H1 (cell line): ENCODE results near the gene CEP78. TPM values are rescaled to one million over a fixed set of nuclear protein-coding genes. Genes with fewer than 3 reads are reported as not detected.

ENCODE experiments used
- CTCF ChIA-PET: fragments of 300-600 bp; sonication (Branson Sonifier 250); formaldehyde crosslinking; loops from one replicate; lab custom pipeline; 2021; ENCODE audit not compliant: partially characterized antibody; lab: Charles Lee
- POLR2A ChIA-PET: fragments of 300-600 bp; sonication (Branson Sonifier 250); formaldehyde crosslinking; loops from one replicate; lab custom pipeline; 2021; ENCODE audit warnings: inconsistent platforms; ENCODE audit not compliant: partially characterized antibody; lab: Charles Lee
- DNase-seq, 2 experiments: peaks; one replicate each; pipeline versions ENCODE4 v3.0.0 to v3.0.0-alpha.2; 2010 to 2022; ENCODE audit warnings: low spot score in 2 of 2, low read depth in 1 of 2, mixed read lengths in 1 of 2
- FAIRE-seq: peaks from 2 replicates; lab custom pipeline; 2011; peaks lifted over from hg19 to GRCh38; lab: Jason Lieb, UNC
- H2AFZ ChIP-seq: 2 replicates; pipeline ENCODE4 v1.8.1; 2012; ENCODE audit warnings: low read length, inconsistent platforms
- H2AK5ac ChIP-seq: 2 replicates; pipeline ENCODE4 v1.6.1; 2013; ENCODE audit warnings: low read depth, low read length
- H2BK120ac ChIP-seq: replicated peaks from 2 replicates; pipeline ENCODE3; 2013; ENCODE audit warnings: low read depth, low read length, inconsistent platforms
- H2BK12ac ChIP-seq: 2 replicates; pipeline ENCODE4 v1.6.1; 2013; ENCODE audit warnings: low read depth, low read length
- H2BK15ac ChIP-seq: 2 replicates; pipeline ENCODE4 v1.6.1; 2013; ENCODE audit warnings: low read length
- H2BK20ac ChIP-seq: 2 replicates; pipeline ENCODE4 v1.6.1; 2013; ENCODE audit warnings: low read length
- H2BK5ac ChIP-seq: 2 replicates; pipeline ENCODE4 v1.6.1; 2013; ENCODE audit warnings: low read depth, low read length
- H3K14ac ChIP-seq: 2 replicates; pipeline ENCODE4 v1.6.1; 2013; ENCODE audit warnings: inconsistent platforms; ENCODE audit not compliant: insufficient read length
- H3K18ac ChIP-seq: 2 replicates; pipeline ENCODE4 v1.6.1; 2013; ENCODE audit warnings: low read length; ENCODE audit errors: extremely low read depth
- H3K23ac ChIP-seq: 2 replicates; pipeline ENCODE4 v1.6.1; 2013; ENCODE audit warnings: inconsistent platforms; ENCODE audit not compliant: insufficient read length
- H3K23me2 ChIP-seq: 2 replicates; pipeline ENCODE4 v1.6.1; 2013; ENCODE audit warnings: low read depth, low read length
- H3K27ac ChIP-seq: 2 replicates; pipeline ENCODE4 v1.6.1; 2011; ENCODE audit warnings: low read depth, low read length, inconsistent platforms
- H3K27me3 ChIP-seq, 4 experiments: replicated peaks in 1 of 4; 1 replicate in 1 of 4; 2 replicates in 3 of 4; pipeline versions ENCODE4 v1.6.1 to v1.8.1; 2011 to 2013; ENCODE audit warnings: low read length in 3 of 4, mild to moderate bottlenecking in 3 of 4, inconsistent platforms in 2 of 4, mixed read lengths in 2 of 4, moderate library complexity in 1 of 4; ENCODE audit not compliant: control insufficient read depth in 3 of 4, insufficient read depth in 3 of 4; ENCODE audit errors: extremely low read depth in 1 of 4
- H3K36me3 ChIP-seq, 4 experiments: 2 replicates each; pipeline versions ENCODE4 v1.6.1 to v1.8.1; 2011 to 2013; ENCODE audit warnings: mild to moderate bottlenecking in 4 of 4, low read length in 3 of 4, moderate library complexity in 2 of 4, control low read depth in 1 of 4, inconsistent platforms in 1 of 4; ENCODE audit not compliant: insufficient read depth in 4 of 4, control insufficient read depth in 2 of 4
- H3K4ac ChIP-seq: replicated peaks from 2 replicates; pipeline ENCODE3; 2013; ENCODE audit warnings: low read length, low read depth, mixed read lengths, inconsistent platforms; ENCODE audit not compliant: insufficient read length
- H3K4me1 ChIP-seq, 4 experiments: replicated peaks in 1 of 4; 1 replicate in 1 of 4; 2 replicates in 3 of 4; pipeline versions ENCODE4 v1.6.1 to v1.8.1; 2011 to 2013; ENCODE audit warnings: low read length in 3 of 4, inconsistent platforms in 2 of 4, mixed read lengths in 1 of 4; ENCODE audit not compliant: insufficient read depth in 4 of 4, control insufficient read depth in 3 of 4
- H3K4me2 ChIP-seq, 2 experiments: 2 replicates each; pipeline versions ENCODE4 v1.6.1 to v1.8.1; 2011 to 2013; ENCODE audit warnings: low read depth in 2 of 2, low read length in 2 of 2, control low read depth in 1 of 2, inconsistent platforms in 1 of 2, mild to moderate bottlenecking in 1 of 2; ENCODE audit not compliant: insufficient read depth in 1 of 2
- H3K4me3 ChIP-seq, 4 experiments: fragments of 200-600, 300-600 bp in 1 of 4; sonication (generic), shearing (Covaris generic), sonication (Bioruptor Twin) in 1 of 4; 2 replicates each; pipeline versions ENCODE4 v1.5.1 to v1.8.1; 2011 to 2016; ENCODE audit warnings: low read length in 4 of 4, low read depth in 3 of 4, control low read depth in 2 of 4, inconsistent platforms in 2 of 4, mild to moderate bottlenecking in 2 of 4, mixed read lengths in 1 of 4, moderate library complexity in 1 of 4; ENCODE audit not compliant: insufficient read depth in 2 of 4; ENCODE audit errors: extremely low read depth in 1 of 4
- H3K56ac ChIP-seq: replicated peaks from 2 replicates; pipeline ENCODE3; 2013; ENCODE audit warnings: low read depth, mild to moderate bottlenecking, mixed read lengths, low read length, inconsistent platforms; ENCODE audit not compliant: insufficient read length
- H3K79me1 ChIP-seq: 2 replicates; pipeline ENCODE4 v1.6.1; 2013; ENCODE audit warnings: low read depth, low read length, control low read depth
- H3K79me2 ChIP-seq, 2 experiments: 2 replicates each; pipeline versions ENCODE4 v1.6.1 to v1.8.1; 2012 to 2013; ENCODE audit warnings: low read length in 2 of 2, mild to moderate bottlenecking in 2 of 2, inconsistent platforms in 1 of 2; ENCODE audit not compliant: insufficient read depth in 2 of 2, control insufficient read depth in 1 of 2
- H3K9ac ChIP-seq, 4 experiments: replicated peaks in 1 of 4; 1 replicate in 1 of 4; 2 replicates in 3 of 4; pipeline versions ENCODE4 v1.6.1 to v1.8.1; 2011 to 2013; ENCODE audit warnings: low read depth in 3 of 4, low read length in 3 of 4, control low read depth in 2 of 4, mild to moderate bottlenecking in 2 of 4, moderate library complexity in 2 of 4, inconsistent platforms in 1 of 4; ENCODE audit errors: extremely low read depth in 1 of 4
- H3K9me3 ChIP-seq, 2 experiments: 2 replicates each; pipeline versions ENCODE4 v1.6.1 to v1.8.1; 2012 to 2013; ENCODE audit warnings: mild to moderate bottlenecking in 2 of 2, moderate library complexity in 2 of 2, control low read depth in 1 of 2, inconsistent platforms in 1 of 2, low read depth in 1 of 2, low read length in 1 of 2, mixed read lengths in 1 of 2; ENCODE audit not compliant: insufficient read depth in 2 of 2
- H4K20me1 ChIP-seq, 2 experiments: replicated peaks in 1 of 2; 2 replicates each; pipeline versions ENCODE3 to v1.8.1; 2011 to 2013; ENCODE audit warnings: inconsistent platforms in 2 of 2, low read length in 2 of 2, mild to moderate bottlenecking in 1 of 2; ENCODE audit not compliant: insufficient read depth in 2 of 2, control insufficient read depth in 1 of 2
- H4K5ac ChIP-seq: 2 replicates; pipeline ENCODE4 v1.6.1; 2013; ENCODE audit warnings: low read length, low read depth, mixed read lengths, inconsistent platforms; ENCODE audit not compliant: insufficient read length
- H4K8ac ChIP-seq: 2 replicates; pipeline ENCODE4 v1.8.0; 2013; ENCODE audit warnings: mild to moderate bottlenecking, moderate library complexity, low read length, inconsistent platforms; ENCODE audit not compliant: insufficient read depth; ENCODE audit errors: extremely low read depth
- H4K91ac ChIP-seq: replicated peaks from 2 replicates; pipeline ENCODE3; 2013; ENCODE audit warnings: low read length, mixed read lengths, inconsistent platforms; ENCODE audit not compliant: insufficient read length
- CHD2 ChIP-seq: IDR thresholded peaks from 2 replicates; pipeline ENCODE4 v1.6.1; 2012; ENCODE audit warnings: low read length, improper control_type of control experiment
- EGR1 ChIP-seq: IDR thresholded peaks from 2 replicates; pipeline ENCODE4 v1.6.1; 2011; ENCODE audit warnings: low read depth, low read length, borderline replicate concordance
- PHF8 ChIP-seq: fragments of 200-600 bp; sonication (generic); conservative IDR thresholded peaks from 2 replicates; pipeline ENCODE4 v1.7.1; 2012; ENCODE audit warnings: low read depth, mild to moderate bottlenecking, inconsistent platforms, low read length, moderate library complexity
- RAD21 ChIP-seq, 2 experiments: IDR thresholded peaks in 1 of 2; conservative IDR thresholded peaks in 1 of 2; 2 replicates each; pipeline ENCODE4 v1.6.1; 2011; ENCODE audit warnings: low read depth in 2 of 2, low read length in 2 of 2, improper control_type of control experiment in 1 of 2, inconsistent platforms in 1 of 2, mild to moderate bottlenecking in 1 of 2, moderate library complexity in 1 of 2
- WGBS, 2 experiments: shearing (Covaris generic) in 1 of 2; methylation state at CpG; one replicate each; pipeline versions ENCODE4 v1.1.6 to v1.1.7; 2013 to 2015; ENCODE audit warnings: low lambda C conversion rate in 2 of 2, mixed read lengths in 2 of 2, inconsistent platforms in 1 of 2, low coverage in 1 of 2, missing lambda C conversion rate in 1 of 2; ENCODE audit not compliant: insufficient replicate concordance in 2 of 2, insufficient coverage in 1 of 2, insufficient read length in 1 of 2; ENCODE audit errors: extremely low coverage in 1 of 2, missing lambda C conversion rate in 1 of 2; 5-methylcytosine and 5-hydroxymethylcytosine counted together
- polyA plus RNA-seq, 7 experiments: library from polyadenylated mRNA; depleted of rRNA in 3 of 7; stranded (reverse) in 5 of 7; unstranded in 2 of 7; fragments of >200 nt in 5 of 7; fragments of 200-250 nt in 2 of 7; gene quantifications; 1 replicate in 5 of 7; 2 replicates in 1 of 7; 4 replicates in 1 of 7; pipeline versions ENCODE4 v1.2.1 to v1.2.3, GENCODE V29; 2011 to 2013; ENCODE audit warnings: missing spikeins in 2 of 7, mixed read lengths in 2 of 7
- total RNA-seq: library from RNA; stranded (reverse); fragmentation: NEBNext Ultra II Directional; extraction: Animal tissue kit (Norgen Biotek cat#: 25700); gene quantifications from 2 replicates; pipeline ENCODE4 v1.2.1, GENCODE V29; 2021
- TF ChIP-seq, protein P1 (sequence below), 3 experiments: IDR thresholded peaks; 1 replicate in 2 of 3; 2 replicates in 1 of 3; pipeline versions ENCODE4 v1.5.1 to v1.6.1; 2011; ENCODE audit warnings: low read length in 3 of 3, mild to moderate bottlenecking in 3 of 3, inconsistent platforms in 2 of 3, low read depth in 1 of 3, moderate library complexity in 1 of 3; ENCODE audit not compliant: insufficient read depth in 1 of 3; ENCODE audit errors: control extremely low read depth in 1 of 3

CEP78 gene
- total and polyA plus RNA-seq, 2 of the 8 experiments (the other 6 are each of a cell fraction or from before 2014, with no cell fraction given) = 10.3 to 40.9 TPM

DNA sequence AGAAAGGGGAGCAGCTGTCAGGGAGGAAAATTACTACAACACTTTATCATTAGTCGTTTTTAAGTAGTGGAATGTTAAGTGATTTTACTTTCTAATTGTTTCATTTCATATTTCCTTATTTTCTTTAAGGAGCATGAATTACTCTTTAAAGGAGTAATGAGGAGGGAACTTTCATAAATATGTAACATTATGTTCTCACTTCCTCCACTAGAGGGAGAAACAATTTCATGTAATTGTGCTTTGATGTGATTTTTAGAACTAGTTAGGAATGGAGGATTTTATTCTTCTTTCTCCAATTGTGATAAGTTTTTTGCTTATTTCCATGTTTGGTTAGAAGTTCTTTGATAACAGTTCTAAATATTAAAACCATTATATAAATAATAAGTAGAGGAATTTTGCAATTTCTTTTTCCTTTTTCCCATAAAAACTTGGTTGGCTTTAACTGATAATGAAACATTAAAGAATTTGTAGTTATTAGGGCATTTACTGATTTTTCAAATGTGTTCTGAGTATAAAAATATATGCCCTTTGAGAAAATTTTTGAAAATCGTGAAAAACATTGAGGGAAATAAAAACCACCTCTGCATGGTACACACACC lies 25.6 kb downstream of the CEP78 start:
- Histone ChIP-seq H3K27me3 (no peaks in the 10 kb centered on the region), H3K23ac (no peak overlapping the region), H3K27ac (no peak overlapping the region), H3K4me2 (no peak overlapping the region), H3K18ac (no peak overlapping the region), H4K5ac (no peak overlapping the region), H2BK20ac (no peak overlapping the region), H3K56ac (no peak overlapping the region), H2BK15ac (no peak overlapping the region), H3K4me1 (no peaks in the 10 kb centered on the region), H3K9ac (no peak overlapping the region), H4K91ac (no peak overlapping the region), H4K8ac (no peak overlapping the region), H4K20me1 (peaks cover 0 to 1% of the 10 kb centered on the region in 2 experiments), H3K4me3 (no peak overlapping the region), H3K14ac (no peak overlapping the region), H3K4ac (no peak overlapping the region), H3K36me3 (peaks cover 4 to 24% (median 14%) of the 10 kb centered on the region in 4 experiments; a peak in 6 of 8 replicates), H2AK5ac (no peak overlapping the region), H3K79me2 (no peaks in the 10 kb centered on the region), H2BK5ac (no peak overlapping the region), H2BK120ac (no peak overlapping the region), H2AFZ (no peak overlapping the region), H3K9me3 (no peaks in the 10 kb centered on the region), H3K79me1 (no peaks in the 10 kb centered on the region), H3K23me2 (no peaks in the 10 kb centered on the region), H2BK12ac (no peak overlapping the region)
- DNase-seq = no peak
- CTCF ChIA-PET = interaction anchor here (0.7 to 2.6 kb wide), 11 partner anchors 11 to 84 kb away, joined by 3 to 6 read pairs (median 3); partner anchors contain the start of genes CEP78 and PSAT1
- POLR2A ChIA-PET = interaction anchor here (2.0 to 7.4 kb wide), 2 partner anchors 36 to 39 kb away, joined by 4 to 48 read pairs; partner anchors contain the start of gene PSAT1
- WGBS, 2 experiments = 56% methylated on average over 2 of the region's 2 CpGs; no CpG with 5 or more reads in 1 of the 2 experiments
- FAIRE-seq = peak; percentile 45
- TF ChIP-seq, protein P1, sequence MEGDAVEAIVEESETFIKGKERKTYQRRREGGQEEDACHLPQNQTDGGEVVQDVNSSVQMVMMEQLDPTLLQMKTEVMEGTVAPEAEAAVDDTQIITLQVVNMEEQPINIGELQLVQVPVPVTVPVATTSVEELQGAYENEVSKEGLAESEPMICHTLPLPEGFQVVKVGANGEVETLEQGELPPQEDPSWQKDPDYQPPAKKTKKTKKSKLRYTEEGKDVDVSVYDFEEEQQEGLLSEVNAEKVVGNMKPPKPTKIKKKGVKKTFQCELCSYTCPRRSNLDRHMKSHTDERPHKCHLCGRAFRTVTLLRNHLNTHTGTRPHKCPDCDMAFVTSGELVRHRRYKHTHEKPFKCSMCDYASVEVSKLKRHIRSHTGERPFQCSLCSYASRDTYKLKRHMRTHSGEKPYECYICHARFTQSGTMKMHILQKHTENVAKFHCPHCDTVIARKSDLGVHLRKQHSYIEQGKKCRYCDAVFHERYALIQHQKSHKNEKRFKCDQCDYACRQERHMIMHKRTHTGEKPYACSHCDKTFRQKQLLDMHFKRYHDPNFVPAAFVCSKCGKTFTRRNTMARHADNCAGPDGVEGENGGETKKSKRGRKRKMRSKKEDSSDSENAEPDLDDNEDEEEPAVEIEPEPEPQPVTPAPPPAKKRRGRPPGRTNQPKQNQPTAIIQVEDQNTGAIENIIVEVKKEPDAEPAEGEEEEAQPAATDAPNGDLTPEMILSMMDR (IDR thresholded peaks at IDR 0.05; ENCODE audit: control extremely low read depth in 1 of 3, insufficient read depth in 1 of 3, low read depth in 1 of 3, low read length in 3 of 3) = peak in 2 of 3 experiments; percentile 5 to 47; a peak in 2 of 4 replicates
- TF ChIP-seq RAD21 (IDR thresholded peaks at IDR 0.05 in 1 of 2, conservative IDR thresholded peaks at IDR 0.05 in 1 of 2; ENCODE audit: low read depth in 2 of 2, low read length in 2 of 2) (peak in 1 of 2 experiments; percentile 43; a peak in 3 of 4 replicates), PHF8 (no peak), EGR1 (no peak), CHD2 (no peak)
- TF ChIP-seq, all 59 proteins: peak for 2
